Fibroblast of the aortic adventitia (primary cell): Measurements from ENCODE around the gene C2CD5. TPM values are rescaled to one million over a fixed set of nuclear protein-coding genes. Genes with fewer than 3 reads are reported as not detected.

ENCODE experiments used
- DNase-seq: peaks from one replicate; pipeline ENCODE4 v3.0.0-alpha.2; 2010; ENCODE audit warnings: low read depth
- H3K4me3 ChIP-seq: 2 replicates; pipeline ENCODE4 v1.5.1; 2011; ENCODE audit warnings: low read depth, mild to moderate bottlenecking, control low read depth, low read length, moderate library complexity
- total RNA-seq: library from RNA; depleted of rRNA; stranded (reverse); fragments of >200 nt; gene quantifications from 2 replicates; pipeline ENCODE4 v1.2.3, GENCODE V29; 2012; ENCODE audit warnings: low replicate concordance
- TF ChIP-seq, protein P1 (sequence below): IDR thresholded peaks from 2 replicates; pipeline ENCODE4 v1.5.1; 2011; ENCODE audit warnings: mild to moderate bottlenecking, low read length, control low read depth, inconsistent platforms; ENCODE audit not compliant: insufficient read depth

The C2CD5 gene
- total RNA-seq, 1 donor, result 31.2 TPM

DNA sequence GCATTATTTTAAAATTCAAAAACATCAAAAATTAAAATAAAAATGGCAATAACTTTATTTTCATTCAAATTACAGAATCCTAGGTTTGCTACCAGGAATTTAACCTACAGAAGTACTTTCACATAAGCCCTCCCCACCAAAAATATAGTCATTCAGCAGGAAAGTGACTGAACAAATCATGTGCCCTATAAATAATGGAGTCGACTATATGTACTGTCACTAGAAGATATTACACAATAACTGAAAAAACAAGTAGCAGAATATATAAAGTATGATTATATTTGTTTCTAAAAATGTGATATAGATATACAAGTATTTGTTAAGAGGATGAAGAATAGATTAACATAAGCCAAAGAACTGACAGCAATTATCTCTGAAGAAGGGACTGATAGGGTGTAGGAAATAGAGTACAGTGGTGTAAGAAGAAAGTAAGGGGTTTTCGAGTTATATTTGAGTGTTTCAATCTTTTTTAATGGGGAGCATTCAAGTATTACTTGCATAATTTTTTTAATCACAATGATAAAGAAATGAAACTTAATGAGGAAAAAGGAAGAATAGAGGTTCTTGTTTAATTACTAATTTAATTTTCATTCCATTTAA, 7.9 kb downstream of the C2CD5 start:
- no peak overlapping the region for H3K4me3 ChIP-seq
- DNase-seq, result no peak
- TF ChIP-seq, protein P1, sequence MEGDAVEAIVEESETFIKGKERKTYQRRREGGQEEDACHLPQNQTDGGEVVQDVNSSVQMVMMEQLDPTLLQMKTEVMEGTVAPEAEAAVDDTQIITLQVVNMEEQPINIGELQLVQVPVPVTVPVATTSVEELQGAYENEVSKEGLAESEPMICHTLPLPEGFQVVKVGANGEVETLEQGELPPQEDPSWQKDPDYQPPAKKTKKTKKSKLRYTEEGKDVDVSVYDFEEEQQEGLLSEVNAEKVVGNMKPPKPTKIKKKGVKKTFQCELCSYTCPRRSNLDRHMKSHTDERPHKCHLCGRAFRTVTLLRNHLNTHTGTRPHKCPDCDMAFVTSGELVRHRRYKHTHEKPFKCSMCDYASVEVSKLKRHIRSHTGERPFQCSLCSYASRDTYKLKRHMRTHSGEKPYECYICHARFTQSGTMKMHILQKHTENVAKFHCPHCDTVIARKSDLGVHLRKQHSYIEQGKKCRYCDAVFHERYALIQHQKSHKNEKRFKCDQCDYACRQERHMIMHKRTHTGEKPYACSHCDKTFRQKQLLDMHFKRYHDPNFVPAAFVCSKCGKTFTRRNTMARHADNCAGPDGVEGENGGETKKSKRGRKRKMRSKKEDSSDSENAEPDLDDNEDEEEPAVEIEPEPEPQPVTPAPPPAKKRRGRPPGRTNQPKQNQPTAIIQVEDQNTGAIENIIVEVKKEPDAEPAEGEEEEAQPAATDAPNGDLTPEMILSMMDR, result no peak

DNA sequence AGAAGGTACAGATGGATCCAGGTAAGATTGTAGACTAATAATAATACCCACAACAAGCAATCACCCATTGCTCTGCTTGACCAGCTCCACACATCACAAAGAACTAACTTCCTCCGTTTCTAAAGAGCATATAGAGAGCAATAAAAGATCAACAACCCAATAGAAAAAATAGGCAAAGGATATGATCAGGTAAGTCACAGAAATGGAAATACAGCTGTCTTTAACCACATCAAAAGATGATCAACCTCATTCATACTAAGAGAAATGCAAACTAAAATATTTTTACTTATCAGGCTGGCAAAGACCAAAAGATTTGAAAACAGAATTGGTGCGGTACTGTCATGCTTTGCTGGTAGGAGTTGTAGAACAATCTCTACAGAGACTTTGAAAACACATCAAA, 8.9 kb downstream of the C2CD5 start:
- no peak for DNase-seq
- TF ChIP-seq, protein P1, result no peak
- no peak overlapping the region for H3K4me3 ChIP-seq

- no peak for DNase-seq
- H3K4me3 ChIP-seq, result no peak overlapping the region
- TF ChIP-seq, protein P1, result no peak
These were observed 9.3 kb downstream of the C2CD5 start for GRCh38 chr12:22535038-22535437.

GRCh38 chr12:22533155-22533554, 11.2 kb downstream of the C2CD5 start:
- TF ChIP-seq, protein P1, result no peak
- no peak for DNase-seq
- H3K4me3 ChIP-seq, result no peak overlapping the region

GRCh38 chr12:22532317-22532716, 12.0 kb downstream of the C2CD5 start:
- TF ChIP-seq, protein P1, result no peak
- DNase-seq, result no peak
- no peak overlapping the region for H3K4me3 ChIP-seq

DNA sequence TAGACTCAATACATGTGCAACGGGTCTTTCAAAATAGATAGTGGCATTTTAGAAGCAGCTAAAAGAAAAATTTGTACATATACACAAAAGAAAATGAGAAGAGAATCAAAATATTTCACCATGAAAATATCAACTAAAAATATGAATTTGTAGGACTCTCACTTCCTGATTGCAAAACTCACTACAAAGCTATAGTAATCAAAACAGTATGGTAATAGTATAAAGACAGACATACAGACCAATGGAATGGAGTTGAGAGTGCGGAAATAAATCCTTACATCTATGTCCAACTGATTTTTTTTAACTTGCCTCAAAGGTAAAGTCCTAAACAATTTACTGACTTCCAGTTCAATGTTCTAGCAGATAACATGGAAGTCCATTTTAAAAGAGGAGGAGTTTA, 13.1 kb downstream of the C2CD5 start:
- H3K4me3 ChIP-seq, result no peak overlapping the region
- no peak for DNase-seq
- TF ChIP-seq, protein P1, result no peak
